ENCODE measurements around the gene ERC1. TPM values are rescaled to one million over a fixed set of nuclear protein-coding genes. Genes with fewer than 3 reads are reported as not detected.

Gene ERC1
- polyA plus RNA-seq, 6 donors from 2014 or later = 6.9 to 26.2 (median 17.9) TPM

DNA sequence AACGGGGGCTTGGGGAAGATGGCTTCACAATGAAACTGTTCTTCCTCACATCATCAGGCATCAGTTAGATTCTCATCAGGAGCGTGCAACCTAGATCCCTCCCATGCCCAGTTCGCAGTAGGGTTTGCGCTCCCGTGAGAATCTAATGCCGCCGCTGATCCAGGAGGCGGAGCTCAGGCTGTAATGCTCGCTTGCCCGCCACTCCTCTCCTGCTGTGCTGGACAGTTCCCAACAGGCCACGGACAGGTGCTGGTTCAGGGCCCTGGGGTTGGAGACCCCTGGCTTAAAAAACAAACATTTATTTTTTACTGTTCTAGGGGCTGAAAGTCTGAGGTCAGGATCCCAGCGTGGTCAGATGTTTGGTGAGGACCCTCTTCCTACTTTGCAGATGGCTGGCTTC, 422.9 kb downstream of the ERC1 start:
- ATAC-seq (ENCODE audit: low read depth in 2 of 2) (no peak), DNase-seq (no peak)
- Mint-ChIP-seq H3K27me3 (no peaks in the 10 kb centered on the region), H3K4me3 (no peak overlapping the region), H3K9me3 (no peaks in the 10 kb centered on the region), H3K4me1 (no peaks in the 10 kb centered on the region), H3K27ac (peak overlapping the region in 1 of 6 donors; percentile 68), H3K36me3 (peaks cover 24 to 58% of the 10 kb centered on the region in 2 donors)

GRCh38 chr12:1418144-1418543, 427.1 kb downstream of the ERC1 start:
- ATAC-seq (ENCODE audit: low read depth in 2 of 2) (no peak), DNase-seq (no peak)
- Mint-ChIP-seq H3K9me3 (peaks cover 0 to 33% (median 14%) of the 10 kb centered on the region in 7 donors), H3K36me3 (peaks cover 23 to 54% of the 10 kb centered on the region in 2 donors), H3K4me3 (no peak overlapping the region), H3K27ac (no peak overlapping the region), H3K27me3 (no peaks in the 10 kb centered on the region), H3K4me1 (peaks cover 7 to 14% (median 8%) of the 10 kb centered on the region in 3 donors)

- peaks cover 7 to 21% (median 14%) of the 10 kb centered on the region in 3 donors for H3K4me1 Mint-ChIP-seq
- no peaks in the 10 kb centered on the region for H3K27me3 Mint-ChIP-seq
- DNase-seq (no peak), ATAC-seq (ENCODE audit: low read depth in 2 of 2) (no peak)
- H3K36me3 Mint-ChIP-seq = peaks cover 27 to 56% of the 10 kb centered on the region in 2 donors
- peaks cover 0 to 38% (median 15%) of the 10 kb centered on the region in 7 donors for H3K9me3 Mint-ChIP-seq
- no peak overlapping the region for H3K4me3 Mint-ChIP-seq
- no peak overlapping the region for H3K27ac Mint-ChIP-seq
These were observed 428.9 kb downstream of the ERC1 start for GRCh38 chr12:1419849-1420371.

- Mint-ChIP-seq H3K36me3 (peaks cover 27 to 49% of the 10 kb centered on the region in 2 donors), H3K27me3 (no peaks in the 10 kb centered on the region), H3K4me1 (peaks cover 7 to 21% (median 14%) of the 10 kb centered on the region in 3 donors), H3K4me3 (no peak overlapping the region), H3K9me3 (peaks cover 0 to 38% (median 15%) of the 10 kb centered on the region in 7 donors), H3K27ac (peak overlapping the region in 2 of 6 donors; percentile 9 to 68)
- no peak for ATAC-seq (ENCODE audit: low read depth in 2 of 2)
- DNase-seq = no peak
These were observed 430.2 kb downstream of the ERC1 start for GRCh38 chr12:1421091-1421846.

GRCh38 chr12:1422604-1423315, 431.7 kb downstream of the ERC1 start:
- peaks cover 7 to 21% (median 14%) of the 10 kb centered on the region in 3 donors for H3K4me1 Mint-ChIP-seq

GRCh38 chr12:1424674-1425395, 433.8 kb downstream of the ERC1 start:
- H3K9me3 Mint-ChIP-seq = peaks cover 0 to 31% (median 15%) of the 10 kb centered on the region in 7 donors
- peaks cover 7 to 21% (median 14%) of the 10 kb centered on the region in 3 donors for H3K4me1 Mint-ChIP-seq
- no peaks in the 10 kb centered on the region for H3K27me3 Mint-ChIP-seq
- DNase-seq (no peak), ATAC-seq (ENCODE audit: low read depth in 2 of 2) (no peak)
- H3K27ac Mint-ChIP-seq = peak overlapping the region in 4 of 6 donors; percentile 3 to 48 (median 13)
- H3K36me3 Mint-ChIP-seq = peaks cover 20 to 23% of the 10 kb centered on the region in 2 donors
- no peak overlapping the region for H3K4me3 Mint-ChIP-seq

More at GRCh38 chr12:1422604-1423315, 431.7 kb downstream of the ERC1 start:
- no peaks in the 10 kb centered on the region for H3K27me3 Mint-ChIP-seq
- ATAC-seq (ENCODE audit: low read depth in 2 of 2) (peak; percentile 72 to 90), DNase-seq (peak; percentile 7)
- peaks cover 0 to 38% (median 15%) of the 10 kb centered on the region in 7 donors for H3K9me3 Mint-ChIP-seq
- peak overlapping the region in 1 of 8 donors; percentile 12 for H3K4me3 Mint-ChIP-seq
- peaks cover 20 to 41% of the 10 kb centered on the region in 2 donors for H3K36me3 Mint-ChIP-seq
- H3K27ac Mint-ChIP-seq = peak overlapping the region in 2 of 6 donors; percentile 9 to 91

DNA sequence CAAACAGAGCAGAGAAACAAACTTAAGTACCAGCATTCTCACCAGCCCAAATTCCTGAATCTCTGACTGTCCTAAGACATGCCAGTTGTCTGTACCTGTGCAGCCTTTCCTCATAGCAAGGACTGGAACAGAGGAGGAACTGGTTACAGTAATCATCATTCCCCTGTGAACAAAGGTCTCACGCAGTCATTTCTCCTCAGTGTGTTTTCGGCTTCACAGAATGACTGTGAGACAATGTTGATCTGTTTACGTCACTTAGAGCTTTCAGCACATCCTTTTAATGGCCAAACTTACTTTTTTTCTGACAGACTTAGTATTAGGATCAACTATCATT, 434.3 kb downstream of the ERC1 start:
- DNase-seq (no peak), ATAC-seq (ENCODE audit: low read depth in 2 of 2) (no peak)
- Mint-ChIP-seq H3K27ac (peak overlapping the region in 2 of 6 donors; percentile 17 to 38), H3K27me3 (no peaks in the 10 kb centered on the region), H3K4me3 (no peak overlapping the region), H3K36me3 (peaks cover 20 to 23% of the 10 kb centered on the region in 2 donors), H3K4me1 (peaks cover 7 to 21% (median 14%) of the 10 kb centered on the region in 3 donors), H3K9me3 (peaks cover 0 to 26% (median 14%) of the 10 kb centered on the region in 7 donors)

- no peak for ATAC-seq (ENCODE audit: low read depth in 2 of 2)
- H3K36me3 Mint-ChIP-seq = peaks cover 0 to 8% of the 10 kb centered on the region in 2 donors
- no peak overlapping the region for H3K4me3 Mint-ChIP-seq
- no peak for DNase-seq
- no peaks in the 10 kb centered on the region for H3K9me3 Mint-ChIP-seq
- H3K27ac Mint-ChIP-seq = no peak overlapping the region
- peaks cover 0 to 2% (median 1%) of the 10 kb centered on the region in 3 donors for H3K4me1 Mint-ChIP-seq
- no peaks in the 10 kb centered on the region for H3K27me3 Mint-ChIP-seq
These were observed 437.6 kb downstream of the ERC1 start for GRCh38 chr12:1428671-1429070.

- DNase-seq = no peak
- Mint-ChIP-seq H3K27me3 (no peaks in the 10 kb centered on the region), H3K4me3 (no peak overlapping the region), H3K9me3 (no peaks in the 10 kb centered on the region), H3K27ac (no peak overlapping the region), H3K4me1 (no peaks in the 10 kb centered on the region), H3K36me3 (peaks cover 0 to 8% of the 10 kb centered on the region in 2 donors)
- ATAC-seq (ENCODE audit: low read depth in 2 of 2) = no peak
These were observed 439.0 kb downstream of the ERC1 start for GRCh38 chr12:1429980-1430379.

- Mint-ChIP-seq H3K27ac (no peak overlapping the region), H3K4me1 (no peaks in the 10 kb centered on the region), H3K36me3 (peaks cover 0 to 4% of the 10 kb centered on the region in 2 donors), H3K9me3 (no peaks in the 10 kb centered on the region), H3K27me3 (no peaks in the 10 kb centered on the region), H3K4me3 (no peak overlapping the region)
- no peak for DNase-seq
- no peak for ATAC-seq (ENCODE audit: low read depth in 2 of 2)
These were observed 443.4 kb downstream of the ERC1 start for GRCh38 chr12:1434296-1434955.

DNA sequence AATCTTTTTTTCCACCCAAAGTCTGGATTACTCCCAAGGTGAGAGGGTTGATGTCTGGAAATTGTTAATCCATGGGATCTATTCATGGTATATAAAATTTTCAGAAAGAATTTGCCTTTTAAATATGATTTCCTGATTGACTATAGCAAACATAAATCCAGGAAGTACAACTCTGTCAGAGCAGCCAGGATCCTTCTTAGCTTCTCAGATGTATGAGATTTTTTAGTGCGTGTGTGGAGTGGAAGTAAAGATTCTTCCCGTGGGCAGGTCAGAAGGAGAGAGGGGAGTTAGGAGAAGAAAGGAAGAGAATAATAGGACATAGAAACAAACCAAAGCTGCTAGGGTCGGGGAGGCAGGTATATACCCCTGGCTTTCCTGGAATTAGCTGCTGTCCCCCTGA, 444.0 kb downstream of the ERC1 start:
- Mint-ChIP-seq H3K4me1 (no peaks in the 10 kb centered on the region), H3K27me3 (no peaks in the 10 kb centered on the region), H3K27ac (peak overlapping the region in 1 of 6 donors; percentile 70), H3K9me3 (no peaks in the 10 kb centered on the region), H3K4me3 (no peak overlapping the region), H3K36me3 (peaks cover 0 to 4% of the 10 kb centered on the region in 2 donors)
- ATAC-seq (ENCODE audit: low read depth in 2 of 2) = no peak
- no peak for DNase-seq

- Mint-ChIP-seq H3K36me3 (peaks cover 0 to 4% of the 10 kb centered on the region in 2 donors), H3K4me1 (no peaks in the 10 kb centered on the region), H3K9me3 (no peaks in the 10 kb centered on the region), H3K4me3 (no peak overlapping the region), H3K27ac (peak overlapping the region in 1 of 6 donors; percentile 70), H3K27me3 (no peaks in the 10 kb centered on the region)
- ATAC-seq (ENCODE audit: low read depth in 2 of 2) (no peak), DNase-seq (no peak)
These were observed 444.4 kb downstream of the ERC1 start for GRCh38 chr12:1435456-1435855.

GRCh38 chr12:1436015-1436414, 445.0 kb downstream of the ERC1 start:
- Mint-ChIP-seq H3K27ac (peak overlapping the region in 1 of 6 donors; percentile 2), H3K36me3 (peaks cover 0 to 4% of the 10 kb centered on the region in 2 donors), H3K27me3 (no peaks in the 10 kb centered on the region), H3K4me3 (no peak overlapping the region), H3K4me1 (no peaks in the 10 kb centered on the region), H3K9me3 (no peaks in the 10 kb centered on the region)
- DNase-seq (no peak), ATAC-seq (ENCODE audit: low read depth in 2 of 2) (no peak)

Measured in naive B cell (primary cell).